ENCODE data around the gene GOSR2. TPM values are rescaled to one million over a fixed set of nuclear protein-coding genes. Genes with fewer than 3 reads are reported as not detected.

Gene GOSR2
- total and polyA plus RNA-seq, 2 donors (not counting 1 experiment from before 2014, with no cell fraction given) = 49.5 to 72.8 TPM

DNA sequence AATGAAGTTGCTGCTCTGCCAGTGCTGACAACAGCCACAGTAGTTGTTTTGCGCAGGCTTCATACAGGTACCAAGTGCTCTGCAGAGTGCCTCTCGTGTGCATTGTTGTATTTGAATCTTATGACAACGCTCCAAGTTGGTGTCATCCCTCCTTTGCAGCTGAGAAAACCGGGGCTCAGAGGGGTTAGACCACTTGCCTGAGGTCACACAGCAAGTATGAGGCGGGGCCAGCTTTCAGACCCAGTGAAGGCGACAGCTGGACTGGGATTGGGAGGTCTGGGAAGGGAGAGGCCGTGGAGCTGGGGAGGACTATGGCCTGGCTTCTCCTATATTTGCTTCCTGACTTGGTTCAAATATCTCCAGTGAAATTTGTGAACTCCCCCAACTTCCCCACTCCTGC lies 38.4 kb upstream of the GOSR2 start:
- TF ChIP-seq, protein P1, sequence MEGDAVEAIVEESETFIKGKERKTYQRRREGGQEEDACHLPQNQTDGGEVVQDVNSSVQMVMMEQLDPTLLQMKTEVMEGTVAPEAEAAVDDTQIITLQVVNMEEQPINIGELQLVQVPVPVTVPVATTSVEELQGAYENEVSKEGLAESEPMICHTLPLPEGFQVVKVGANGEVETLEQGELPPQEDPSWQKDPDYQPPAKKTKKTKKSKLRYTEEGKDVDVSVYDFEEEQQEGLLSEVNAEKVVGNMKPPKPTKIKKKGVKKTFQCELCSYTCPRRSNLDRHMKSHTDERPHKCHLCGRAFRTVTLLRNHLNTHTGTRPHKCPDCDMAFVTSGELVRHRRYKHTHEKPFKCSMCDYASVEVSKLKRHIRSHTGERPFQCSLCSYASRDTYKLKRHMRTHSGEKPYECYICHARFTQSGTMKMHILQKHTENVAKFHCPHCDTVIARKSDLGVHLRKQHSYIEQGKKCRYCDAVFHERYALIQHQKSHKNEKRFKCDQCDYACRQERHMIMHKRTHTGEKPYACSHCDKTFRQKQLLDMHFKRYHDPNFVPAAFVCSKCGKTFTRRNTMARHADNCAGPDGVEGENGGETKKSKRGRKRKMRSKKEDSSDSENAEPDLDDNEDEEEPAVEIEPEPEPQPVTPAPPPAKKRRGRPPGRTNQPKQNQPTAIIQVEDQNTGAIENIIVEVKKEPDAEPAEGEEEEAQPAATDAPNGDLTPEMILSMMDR (conservative IDR thresholded peaks at IDR 0.05 in 1 of 2, IDR thresholded peaks at IDR 0.05 in 1 of 2; ENCODE audit: low read depth in 1 of 2, low read length in 2 of 2) = no peak
- Histone ChIP-seq H2AFZ (ENCODE audit: low read length) (no peak overlapping the region), H3K27me3 (ENCODE audit: control insufficient read depth, insufficient read depth, low read length) (peaks cover 21% of the 10 kb centered on the region), H4K20me1 (ENCODE audit: control insufficient read depth, extremely low read depth, insufficient read depth, low read length) (no peaks in the 10 kb centered on the region), H3K36me3 (ENCODE audit: control insufficient read depth, insufficient read depth, low read length) (no peaks in the 10 kb centered on the region), H3K27ac (ENCODE audit: insufficient read depth, low read length) (no peak overlapping the region), H3K4me1 (ENCODE audit: control insufficient read depth, extremely low read depth, insufficient read depth, low read length) (no peaks in the 10 kb centered on the region), H3K4me3 (replicated peaks in 1 of 4; ENCODE audit: control extremely low read depth in 1 of 4, insufficient read depth in 1 of 4, low read depth in 3 of 4, low read length in 4 of 4) (no peak overlapping the region), H3K4me2 (ENCODE audit: extremely low read depth, insufficient read depth, low read length) (no peak overlapping the region), H3K9ac (ENCODE audit: insufficient read depth, low read length) (no peak overlapping the region), H3K9me3 (ENCODE audit: control insufficient read depth, insufficient read depth, low read depth, low read length) (no peaks in the 10 kb centered on the region), H3K79me2 (ENCODE audit: control insufficient read depth, insufficient read depth, low read length) (no peaks in the 10 kb centered on the region)
- no peak for DNase-seq (ENCODE audit: low read depth in 2 of 2)

DNA sequence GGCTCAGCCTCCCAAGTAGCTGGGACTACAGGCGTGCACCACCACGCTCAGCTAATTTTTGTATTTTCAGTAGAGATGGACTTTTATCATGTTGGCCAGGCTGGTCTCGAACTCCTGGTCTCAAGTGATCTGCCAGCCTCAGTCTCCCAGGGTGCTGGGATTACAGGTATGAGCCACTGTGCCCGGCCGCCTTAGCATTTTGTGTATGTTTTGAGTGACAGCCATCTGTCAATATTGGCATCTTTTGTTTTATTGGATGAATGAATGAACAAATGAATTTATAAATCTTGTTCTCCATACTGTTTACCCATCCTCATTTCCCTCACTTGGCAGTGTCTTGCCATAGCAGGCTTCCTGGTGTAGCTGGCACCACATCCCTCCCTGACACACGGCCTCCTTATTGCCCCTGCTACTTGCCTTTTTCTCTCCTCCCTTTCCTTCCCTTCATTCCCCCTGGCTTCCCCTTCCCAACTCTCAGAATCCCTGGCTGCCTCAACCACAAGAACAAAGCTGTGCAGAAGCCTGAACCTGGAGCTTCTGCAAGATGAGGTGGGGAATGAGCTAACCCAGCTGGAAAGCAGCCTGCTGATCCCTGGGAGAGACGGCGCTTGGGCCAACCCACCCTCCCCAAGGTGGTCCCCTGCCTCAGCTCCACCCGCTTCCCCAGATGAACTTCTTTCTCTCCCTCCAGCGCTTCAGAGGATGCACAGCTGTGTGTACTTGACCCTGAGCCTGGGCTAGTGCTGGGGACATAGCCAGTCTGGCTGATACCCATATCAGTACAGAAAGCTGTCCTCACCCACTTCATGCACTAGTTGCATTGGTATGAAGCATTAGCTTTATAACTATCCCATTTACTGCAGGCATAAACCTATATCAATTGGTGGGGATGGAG lies 37.3 kb upstream of the GOSR2 start:
- Histone ChIP-seq H3K27ac (ENCODE audit: insufficient read depth, low read length) (no peak overlapping the region), H3K4me1 (ENCODE audit: control insufficient read depth, extremely low read depth, insufficient read depth, low read length) (no peaks in the 10 kb centered on the region), H3K4me3 (replicated peaks in 1 of 4; ENCODE audit: control extremely low read depth in 1 of 4, insufficient read depth in 1 of 4, low read depth in 3 of 4, low read length in 4 of 4) (no peak overlapping the region), H2AFZ (ENCODE audit: low read length) (no peak overlapping the region), H3K9ac (ENCODE audit: insufficient read depth, low read length) (no peak overlapping the region), H3K79me2 (ENCODE audit: control insufficient read depth, insufficient read depth, low read length) (no peaks in the 10 kb centered on the region), H3K27me3 (ENCODE audit: control insufficient read depth, insufficient read depth, low read length) (peaks cover 19% of the 10 kb centered on the region), H4K20me1 (ENCODE audit: control insufficient read depth, extremely low read depth, insufficient read depth, low read length) (no peaks in the 10 kb centered on the region), H3K9me3 (ENCODE audit: control insufficient read depth, insufficient read depth, low read depth, low read length) (no peaks in the 10 kb centered on the region), H3K36me3 (ENCODE audit: control insufficient read depth, insufficient read depth, low read length) (no peaks in the 10 kb centered on the region), H3K4me2 (ENCODE audit: extremely low read depth, insufficient read depth, low read length) (no peak overlapping the region)
- no peak for DNase-seq (ENCODE audit: low read depth in 2 of 2)
- TF ChIP-seq, protein P1 (conservative IDR thresholded peaks at IDR 0.05 in 1 of 2, IDR thresholded peaks at IDR 0.05 in 1 of 2; ENCODE audit: low read depth in 1 of 2, low read length in 2 of 2) = no peak
- TF ChIP-seq EZH2 (IDR thresholded peaks at IDR 0.05; ENCODE audit: low read length, missing control alignments) = no peak

DNA sequence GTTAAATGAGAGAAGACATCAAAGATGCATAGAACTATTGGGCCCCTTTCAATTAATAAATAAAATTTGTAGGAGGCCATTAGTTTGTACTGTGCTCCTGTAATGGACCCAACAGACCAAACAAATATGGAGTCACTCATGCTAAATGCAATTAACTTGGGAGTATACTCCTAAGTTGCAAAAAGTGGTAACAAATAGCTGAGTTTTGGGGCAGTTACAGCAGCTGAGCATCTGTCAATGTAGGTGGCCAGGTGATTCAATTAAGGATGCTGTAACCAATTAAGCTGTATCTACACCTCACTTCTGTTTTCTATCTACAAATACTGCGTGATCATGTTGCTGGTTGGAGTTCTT lies 36.7 kb upstream of the GOSR2 start:
- H3K27ac ChIP-seq (ENCODE audit: insufficient read depth, low read length) = no peak overlapping the region
- no peaks in the 10 kb centered on the region for H3K79me2 ChIP-seq (ENCODE audit: control insufficient read depth, insufficient read depth, low read length)
- H3K4me3 ChIP-seq (replicated peaks in 1 of 4; ENCODE audit: control extremely low read depth in 1 of 4, insufficient read depth in 1 of 4, low read depth in 3 of 4, low read length in 4 of 4) = no peak overlapping the region
- DNase-seq (ENCODE audit: low read depth in 2 of 2) = no peak
- no peaks in the 10 kb centered on the region for H3K36me3 ChIP-seq (ENCODE audit: control insufficient read depth, insufficient read depth, low read length)
- H2AFZ ChIP-seq (ENCODE audit: low read length) = no peak overlapping the region
- no peak overlapping the region for H3K9ac ChIP-seq (ENCODE audit: insufficient read depth, low read length)
- H4K20me1 ChIP-seq (ENCODE audit: control insufficient read depth, extremely low read depth, insufficient read depth, low read length) = no peaks in the 10 kb centered on the region
- no peaks in the 10 kb centered on the region for H3K9me3 ChIP-seq (ENCODE audit: control insufficient read depth, insufficient read depth, low read depth, low read length)
- H3K4me2 ChIP-seq (ENCODE audit: extremely low read depth, insufficient read depth, low read length) = no peak overlapping the region
- TF ChIP-seq, protein P1 (conservative IDR thresholded peaks at IDR 0.05 in 1 of 2, IDR thresholded peaks at IDR 0.05 in 1 of 2; ENCODE audit: low read depth in 1 of 2, low read length in 2 of 2) = no peak
- TF ChIP-seq EZH2 (IDR thresholded peaks at IDR 0.05; ENCODE audit: low read length, missing control alignments) = no peak
- H3K27me3 ChIP-seq (ENCODE audit: control insufficient read depth, insufficient read depth, low read length) = peaks cover 22% of the 10 kb centered on the region
- no peaks in the 10 kb centered on the region for H3K4me1 ChIP-seq (ENCODE audit: control insufficient read depth, extremely low read depth, insufficient read depth, low read length)

All from fibroblast of lung (primary cell).